ENCODE data around the gene TMC4.

The TMC4 gene

DNA sequence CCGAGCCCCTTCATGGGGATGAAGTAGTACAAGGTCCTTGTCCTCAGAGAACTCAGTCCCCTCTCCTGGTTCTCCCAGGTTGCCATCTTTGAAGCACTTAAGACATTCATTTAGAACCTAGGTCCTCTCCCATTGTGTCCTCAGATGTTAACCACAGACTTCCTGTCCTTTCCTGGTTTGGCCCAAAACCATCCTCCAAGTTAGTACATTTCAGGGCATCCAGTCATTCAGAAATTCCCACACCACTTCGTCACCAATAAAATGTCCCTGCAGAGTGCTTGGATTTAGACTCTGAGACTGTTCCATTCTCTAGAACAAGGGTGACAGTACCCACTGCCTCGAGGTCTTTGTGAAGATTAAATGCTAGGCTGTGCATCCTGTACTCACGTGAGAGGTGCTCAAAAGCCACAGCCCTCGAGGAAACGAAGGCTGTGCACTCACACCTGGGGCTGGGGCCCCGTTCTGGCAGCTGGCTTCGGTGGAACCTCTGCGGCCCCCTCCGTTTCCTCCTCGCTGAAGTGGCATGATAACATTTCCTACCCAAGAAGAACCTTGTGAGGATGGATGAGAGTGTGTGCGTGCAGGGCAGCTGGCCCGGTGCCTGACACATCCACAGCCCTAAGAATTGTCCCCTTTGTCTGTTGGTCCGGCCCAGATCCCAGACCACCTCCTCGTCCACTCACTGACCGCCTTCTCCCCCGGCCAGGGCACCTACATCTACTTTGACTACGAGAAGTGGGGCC is 18.2 kb downstream of the TMC4 start:
- DNase-seq (ENCODE audit: low spot score), result no peak

DNA sequence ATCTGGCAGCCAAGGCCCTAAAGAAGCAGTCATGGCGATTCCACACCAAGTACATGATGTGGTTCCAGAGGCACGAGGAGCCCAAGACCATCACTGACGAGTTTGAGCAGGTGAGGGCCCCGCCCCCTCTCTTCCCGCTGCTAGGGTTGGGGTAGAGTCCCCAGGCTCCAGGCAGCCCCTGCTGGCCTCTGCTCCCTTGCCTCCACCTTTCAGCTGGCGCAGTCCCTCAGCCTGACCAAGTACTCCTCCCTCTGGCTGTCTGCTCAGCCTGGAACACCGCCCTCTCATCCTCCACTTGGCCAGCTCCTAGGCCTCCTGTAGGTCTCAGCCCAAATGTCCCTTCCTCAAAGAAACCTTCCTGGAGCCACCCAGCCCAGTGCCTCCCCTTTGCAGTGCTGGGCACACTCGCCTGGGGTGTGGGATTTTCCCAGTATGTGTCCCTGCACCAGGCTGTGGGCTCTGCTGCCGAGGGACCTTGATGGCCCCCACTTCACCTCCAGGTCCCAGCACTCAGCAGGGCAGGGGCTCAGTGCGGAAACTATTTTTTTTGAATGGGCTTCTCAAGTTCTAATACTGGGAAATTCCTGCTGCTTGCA is 19.1 kb downstream of the TMC4 start:
- DNase-seq (ENCODE audit: low spot score), result no peak

DNA sequence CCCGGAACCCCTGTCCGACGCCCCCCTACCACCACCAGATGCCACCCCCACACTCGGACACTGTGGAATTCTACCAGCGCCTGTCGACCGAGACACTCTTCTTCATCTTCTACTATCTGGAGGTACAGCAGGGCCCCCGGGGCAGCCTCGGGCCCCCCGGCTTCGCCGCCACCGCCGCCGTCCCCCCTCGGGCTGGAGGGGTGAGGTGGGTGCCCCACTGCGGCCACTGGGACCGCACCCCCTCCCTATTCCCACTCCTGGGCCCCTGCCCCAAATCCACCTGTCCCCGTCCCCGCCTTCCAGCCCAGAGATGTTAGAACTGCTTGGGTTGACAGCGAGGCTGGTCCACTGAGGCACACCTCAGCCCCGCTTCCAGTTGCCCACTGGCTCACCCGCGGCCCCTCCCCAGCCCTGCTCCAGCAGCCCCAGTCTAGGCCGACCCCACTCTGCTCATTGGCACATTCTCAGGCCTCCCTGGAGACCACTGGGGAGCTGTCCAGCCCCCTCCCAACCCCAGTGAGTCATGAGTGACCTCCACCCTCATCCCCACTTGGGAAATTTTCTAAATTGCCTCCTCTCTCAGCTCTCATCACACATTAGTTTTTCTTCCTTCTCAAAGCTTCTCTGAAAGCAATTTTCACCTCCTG is 20.0 kb downstream of the TMC4 start:
- no peak for DNase-seq (ENCODE audit: low spot score)

DNA sequence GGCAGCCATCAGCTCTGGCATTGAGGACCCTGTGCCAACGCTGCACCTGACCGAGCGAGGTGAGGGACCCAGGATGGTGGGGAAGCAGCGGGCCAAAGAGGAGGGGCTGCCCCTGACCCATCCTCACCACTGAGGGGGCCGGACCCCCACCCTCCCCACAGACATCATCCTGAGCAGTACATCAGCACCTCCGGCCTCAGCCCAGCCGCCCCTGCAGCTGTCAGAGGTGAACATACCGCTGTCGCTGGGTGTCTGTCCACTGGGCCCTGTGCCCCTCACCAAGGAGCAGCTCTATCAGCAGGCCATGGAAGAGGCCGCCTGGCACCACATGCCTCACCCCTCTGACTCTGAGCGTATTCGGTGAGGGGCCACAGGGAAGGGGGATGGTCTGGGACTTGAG is 20.7 kb downstream of the TMC4 start:
- DNase-seq (ENCODE audit: low spot score), result no peak

DNA sequence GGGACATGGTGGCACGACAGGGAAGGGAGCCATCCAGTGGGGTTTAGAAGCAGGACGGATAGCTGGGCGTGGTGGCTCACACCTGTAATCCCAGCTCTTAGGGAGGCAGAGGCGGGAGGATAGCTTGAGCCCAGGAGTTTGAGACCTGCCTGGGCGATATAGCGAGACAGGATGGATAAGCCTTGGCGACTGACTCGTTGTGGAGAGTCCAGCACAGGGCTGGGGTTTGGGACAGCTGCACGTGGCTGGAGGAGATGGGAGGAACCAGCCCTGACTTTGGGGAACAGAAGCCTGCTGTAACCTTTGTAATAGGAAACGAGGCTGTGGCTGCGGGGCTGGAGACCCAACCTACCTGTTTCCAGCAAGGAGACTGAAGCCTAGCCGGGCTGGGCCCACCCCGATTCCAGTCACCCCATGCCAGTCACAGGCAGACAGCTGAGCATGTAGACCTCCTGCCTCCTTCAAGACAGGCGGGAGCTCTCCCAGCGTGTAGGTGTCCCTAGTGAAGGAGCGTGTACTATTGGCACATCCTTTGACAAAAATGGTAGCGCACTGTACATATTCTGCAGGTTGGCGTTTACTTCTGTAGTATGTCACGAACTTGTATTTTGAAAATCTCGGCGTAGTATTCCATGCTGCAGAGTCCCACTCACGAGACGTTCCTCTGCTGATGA is 21.5 kb downstream of the TMC4 start:
- no peak for DNase-seq (ENCODE audit: low spot score)

DNA sequence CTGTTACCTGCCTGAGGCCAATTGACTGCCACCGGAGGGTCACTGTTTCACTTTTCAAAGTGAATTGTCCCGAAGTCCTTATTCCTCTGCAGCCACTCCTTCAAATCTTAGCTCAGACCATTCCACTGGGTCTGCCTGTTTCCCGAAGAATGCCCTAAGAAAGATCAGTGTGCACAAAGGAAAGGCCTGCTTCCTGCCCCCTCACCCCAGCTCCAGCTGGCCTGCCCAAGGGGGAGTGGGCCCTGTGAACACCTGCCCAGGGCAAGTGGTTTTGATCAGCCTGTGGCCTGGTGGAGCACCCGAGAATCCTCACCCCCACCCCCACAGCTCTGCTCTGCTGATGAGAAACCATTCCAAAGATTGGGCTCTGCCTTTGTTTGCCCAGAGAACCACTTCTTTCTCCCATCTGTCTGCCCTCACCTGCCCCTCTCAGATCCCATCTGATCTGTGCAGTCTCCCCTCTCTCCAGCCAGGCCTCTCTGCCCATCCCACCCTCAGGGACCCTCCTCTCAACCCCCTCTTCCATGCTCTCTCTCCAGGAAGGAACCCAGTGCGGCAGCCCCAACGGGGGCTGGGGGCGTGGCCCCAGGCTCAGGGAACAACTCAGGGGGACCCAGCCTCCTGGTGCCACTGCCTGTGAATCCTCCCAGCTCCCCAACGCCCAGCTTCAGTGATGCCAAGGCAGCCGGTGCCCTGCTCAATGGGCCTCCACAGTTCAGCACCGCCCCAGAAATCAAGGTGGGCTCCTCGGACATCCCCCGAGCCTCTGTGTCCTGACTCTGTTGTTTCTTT is 23.7 kb downstream of the TMC4 start:
- DNase-seq (ENCODE audit: low spot score), result no peak

DNA sequence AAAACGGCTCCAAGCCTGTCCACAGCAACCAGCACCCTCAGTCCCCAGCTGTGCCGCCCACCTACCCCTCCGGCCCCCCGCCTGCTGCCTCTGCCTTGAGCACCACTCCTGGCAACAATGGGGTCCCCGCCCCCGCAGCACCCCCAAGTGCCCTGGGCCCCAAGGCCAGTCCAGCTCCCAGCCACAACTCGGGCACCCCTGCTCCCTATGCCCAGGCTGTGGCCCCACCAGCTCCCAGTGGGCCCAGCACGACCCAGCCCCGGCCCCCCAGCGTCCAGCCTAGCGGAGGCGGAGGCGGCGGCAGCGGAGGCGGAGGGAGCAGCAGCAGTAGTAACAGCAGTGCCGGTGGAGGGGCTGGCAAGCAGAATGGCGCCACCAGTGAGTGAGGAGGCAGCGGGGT is 24.8 kb downstream of the TMC4 start:
- no peak for DNase-seq (ENCODE audit: low spot score)

DNA sequence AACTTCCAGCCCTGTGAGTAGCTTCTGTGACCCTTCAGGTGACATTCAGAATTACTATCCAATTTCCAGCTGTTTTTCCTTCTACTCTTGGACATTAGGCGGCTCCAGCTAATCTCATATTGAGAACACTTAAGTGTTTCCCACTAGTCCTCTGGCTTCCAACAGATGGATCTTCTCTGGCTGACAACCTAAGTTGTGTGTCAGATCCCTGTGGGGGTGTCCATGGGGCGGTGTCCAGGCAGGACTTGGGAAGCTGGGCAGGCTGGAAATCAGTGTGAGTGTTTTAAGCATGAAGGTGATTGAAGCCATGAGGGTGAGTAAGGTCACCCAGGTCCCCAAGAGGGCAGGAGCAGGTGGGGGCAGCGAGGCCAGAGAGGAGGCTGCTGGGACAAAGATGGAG is 25.3 kb downstream of the TMC4 start:
- no peak for DNase-seq (ENCODE audit: low spot score)

DNA sequence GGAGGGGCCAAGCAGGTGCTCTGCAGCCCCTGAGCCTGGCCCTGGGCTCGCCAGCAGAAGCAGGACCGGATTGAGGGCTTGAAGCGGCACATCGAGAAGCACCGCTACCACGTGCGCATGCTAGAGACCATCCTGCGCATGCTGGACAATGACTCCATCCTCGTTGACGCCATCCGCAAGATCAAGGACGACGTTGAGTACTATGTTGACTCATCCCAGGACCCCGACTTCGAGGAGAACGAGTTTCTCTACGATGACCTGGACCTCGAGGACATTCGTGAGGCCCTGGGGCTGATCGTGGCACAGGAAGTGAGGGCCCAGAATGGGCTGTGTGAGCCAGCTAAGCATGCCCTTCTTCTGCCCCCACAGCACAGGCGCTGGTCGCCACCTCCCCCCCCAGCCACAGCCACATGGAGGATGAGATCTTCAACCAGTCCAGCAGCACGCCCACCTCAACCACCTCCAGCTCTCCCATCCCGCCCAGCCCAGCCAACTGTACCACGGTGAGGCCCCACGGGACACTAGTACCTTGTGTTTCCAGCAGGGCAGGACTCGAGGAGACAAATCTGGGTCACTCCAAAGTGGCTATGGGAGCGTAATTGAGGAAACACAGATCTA is 27.3 kb downstream of the TMC4 start:
- no peak for DNase-seq (ENCODE audit: low spot score)

DNA sequence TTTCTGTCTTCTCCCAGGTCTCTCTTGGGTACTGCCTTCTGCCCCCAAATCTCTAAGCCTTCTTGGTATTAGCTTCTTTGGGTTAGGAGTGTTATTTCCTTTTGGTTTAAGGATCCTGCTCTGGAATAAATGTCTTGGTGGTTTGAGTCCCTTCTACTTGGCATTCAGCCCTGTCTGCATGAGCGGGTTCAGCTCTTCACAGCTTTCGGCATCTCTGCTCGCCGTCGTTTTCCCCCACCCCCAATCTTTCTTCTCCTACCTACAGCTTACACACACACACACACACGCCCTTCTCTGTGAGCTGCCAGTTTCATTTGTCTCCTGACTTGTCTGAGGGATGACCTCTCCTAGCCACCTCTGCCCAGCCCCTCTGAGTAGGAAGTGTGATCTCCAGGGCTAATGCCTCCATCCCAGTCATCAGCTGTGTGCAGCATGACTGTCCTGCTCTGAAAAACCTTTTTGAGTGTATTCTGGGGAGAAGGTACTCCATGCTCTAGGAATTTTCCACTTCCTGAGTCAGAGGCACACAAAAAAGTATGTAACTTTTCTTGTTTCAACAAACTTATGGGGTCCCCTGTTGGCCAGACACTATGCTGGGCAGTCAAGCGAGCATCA is 30.7 kb downstream of the TMC4 start:
- DNase-seq (ENCODE audit: low spot score), result no peak

DNA sequence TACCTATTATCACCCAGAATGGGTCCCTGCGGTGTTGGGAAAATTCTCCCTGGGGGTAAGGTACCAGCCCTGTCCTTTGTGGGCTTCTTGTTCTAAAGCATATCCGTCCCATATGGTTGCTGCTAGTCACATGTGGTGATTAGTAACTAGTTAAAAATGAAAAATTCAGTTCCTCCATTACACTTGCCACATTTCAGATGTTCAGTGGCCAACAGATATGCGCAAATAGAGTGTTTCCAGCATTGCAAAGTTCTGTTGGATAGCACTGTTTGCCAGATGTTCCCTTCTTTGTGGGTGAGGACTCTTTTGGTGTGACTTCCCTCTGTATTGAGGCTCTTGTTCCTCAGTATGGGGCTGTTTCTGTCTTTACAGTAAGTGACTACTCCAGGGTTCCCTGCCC is 31.6 kb downstream of the TMC4 start:
- no peak for DNase-seq (ENCODE audit: low spot score)

DNA sequence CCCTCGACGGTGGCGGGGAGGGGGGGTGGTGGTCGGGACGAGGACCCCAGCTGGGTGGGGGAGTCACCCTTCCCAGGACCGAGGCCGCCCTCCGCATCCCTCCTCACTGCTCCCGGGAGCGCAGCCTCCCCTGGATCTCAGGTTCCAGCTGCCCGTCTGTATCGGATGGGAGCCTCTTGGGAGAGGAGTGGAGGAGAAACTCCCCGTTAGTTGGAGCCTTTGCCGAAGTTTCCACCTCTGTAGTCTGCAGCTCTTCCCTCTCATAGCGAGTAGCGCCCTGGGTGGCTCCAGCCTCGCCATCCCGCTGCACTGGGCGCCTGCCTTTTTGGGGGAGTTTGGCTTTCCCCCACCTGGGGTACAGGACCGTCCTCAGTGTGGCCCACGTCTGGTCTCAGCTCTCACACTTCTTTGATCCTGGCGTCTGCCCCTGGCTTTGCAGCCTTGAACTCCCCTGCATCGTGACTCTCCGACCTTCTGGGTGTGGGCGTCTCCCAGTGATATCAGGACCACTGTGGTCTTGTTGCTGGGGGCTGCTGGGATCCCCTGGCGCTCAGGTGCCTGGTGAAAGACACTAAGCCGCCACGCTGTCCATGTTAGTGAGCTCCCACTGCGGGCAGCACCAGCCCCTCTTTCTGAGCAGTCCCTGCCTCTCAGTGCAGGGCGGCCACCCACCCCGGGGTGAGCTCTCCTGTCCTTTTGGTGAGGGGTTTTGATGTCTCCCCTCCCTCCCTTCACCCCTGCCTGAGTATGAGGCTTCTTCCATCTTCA is 34.3 kb downstream of the TMC4 start:
- DNase-seq (ENCODE audit: low spot score), result no peak

DNA sequence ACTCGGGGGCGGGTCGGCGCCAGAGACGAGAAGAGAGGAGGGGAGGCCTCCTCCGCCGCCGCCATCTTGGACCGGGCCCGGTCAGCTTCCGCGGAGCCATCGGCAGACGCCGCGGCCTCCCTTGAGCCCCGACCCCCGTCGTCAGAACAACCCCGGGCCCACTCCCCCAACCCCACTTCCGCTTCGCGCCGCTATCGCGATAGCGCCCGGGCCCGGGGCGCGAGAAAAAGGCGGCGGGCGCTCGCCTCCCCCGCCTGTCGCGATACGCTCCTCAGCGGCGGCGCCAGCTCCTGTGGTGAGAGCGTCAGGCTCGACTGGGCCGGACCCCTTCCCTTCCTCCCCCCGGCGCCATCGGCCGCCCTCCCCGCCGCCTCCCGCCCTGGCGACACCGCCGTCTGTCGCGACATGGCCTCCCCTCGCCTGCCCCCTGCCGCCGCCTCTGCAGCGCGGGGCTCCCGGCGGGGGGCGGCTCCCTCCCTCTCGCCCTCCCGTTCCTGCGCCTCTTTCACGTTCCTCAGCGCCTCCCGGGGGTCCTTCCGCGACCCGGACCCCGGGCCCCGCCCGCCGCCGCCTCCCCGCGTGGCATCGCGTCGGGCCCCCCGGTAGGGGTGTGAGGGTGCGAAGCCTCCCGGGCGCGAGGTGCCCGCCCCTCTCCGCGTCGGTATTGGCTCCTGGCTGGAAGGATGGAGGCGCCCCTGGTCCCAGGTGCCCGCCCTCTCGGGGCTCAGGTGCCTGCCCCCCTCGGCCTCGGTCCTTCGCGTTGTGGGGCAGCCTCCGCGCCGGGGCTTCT is 35.1 kb downstream of the TMC4 start, which contains the start of gene CNOT3:
Gene CNOT3, plus strand, starts transcription at position 64 of the 790 bp plus-strand sequence. CDS start 5,217 bp downstream, outside the sequence.
- DNase-seq (ENCODE audit: low spot score), result no peak

DNA sequence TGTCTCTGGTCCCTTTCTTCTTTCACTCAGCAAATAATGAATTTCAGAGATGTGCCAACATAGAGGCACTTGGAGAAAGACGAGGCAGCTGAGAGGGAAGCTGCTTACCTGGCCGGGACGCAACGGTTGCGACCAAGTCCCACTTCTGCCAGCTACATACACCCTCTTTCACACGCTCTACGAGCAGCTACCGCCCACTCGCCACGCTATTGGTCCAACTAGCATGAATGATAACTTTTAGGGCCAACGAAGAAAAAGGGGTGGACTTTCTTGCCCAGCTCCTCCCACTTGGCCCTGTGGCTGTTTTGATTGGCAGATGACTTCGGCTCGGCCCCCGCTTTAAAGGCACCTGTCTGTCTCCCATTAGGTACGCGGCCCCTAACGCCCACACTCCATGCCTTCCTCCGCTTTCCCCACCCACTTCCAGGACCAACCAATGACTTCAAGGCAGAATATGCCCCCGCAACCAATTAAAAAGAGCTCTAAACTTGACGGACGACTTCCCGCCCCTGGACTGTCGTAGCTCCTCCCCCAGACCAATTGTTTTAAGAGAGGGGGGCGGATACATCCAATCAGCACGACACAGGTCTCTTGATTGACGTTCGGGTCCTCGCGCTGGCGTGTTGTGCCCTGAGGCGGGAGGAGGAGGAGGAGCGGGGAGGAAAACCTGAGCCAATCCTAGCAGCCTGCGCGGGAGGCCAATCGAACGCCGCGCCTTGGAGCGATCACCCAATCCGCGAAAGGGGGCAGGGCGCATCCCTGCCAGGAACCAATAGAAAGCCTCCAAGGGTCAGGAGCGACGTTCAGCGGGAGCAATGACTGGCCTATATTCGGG is 35.9 kb downstream of the TMC4 start:
- DNase-seq (ENCODE audit: low spot score), result peak; percentile 100

DNA sequence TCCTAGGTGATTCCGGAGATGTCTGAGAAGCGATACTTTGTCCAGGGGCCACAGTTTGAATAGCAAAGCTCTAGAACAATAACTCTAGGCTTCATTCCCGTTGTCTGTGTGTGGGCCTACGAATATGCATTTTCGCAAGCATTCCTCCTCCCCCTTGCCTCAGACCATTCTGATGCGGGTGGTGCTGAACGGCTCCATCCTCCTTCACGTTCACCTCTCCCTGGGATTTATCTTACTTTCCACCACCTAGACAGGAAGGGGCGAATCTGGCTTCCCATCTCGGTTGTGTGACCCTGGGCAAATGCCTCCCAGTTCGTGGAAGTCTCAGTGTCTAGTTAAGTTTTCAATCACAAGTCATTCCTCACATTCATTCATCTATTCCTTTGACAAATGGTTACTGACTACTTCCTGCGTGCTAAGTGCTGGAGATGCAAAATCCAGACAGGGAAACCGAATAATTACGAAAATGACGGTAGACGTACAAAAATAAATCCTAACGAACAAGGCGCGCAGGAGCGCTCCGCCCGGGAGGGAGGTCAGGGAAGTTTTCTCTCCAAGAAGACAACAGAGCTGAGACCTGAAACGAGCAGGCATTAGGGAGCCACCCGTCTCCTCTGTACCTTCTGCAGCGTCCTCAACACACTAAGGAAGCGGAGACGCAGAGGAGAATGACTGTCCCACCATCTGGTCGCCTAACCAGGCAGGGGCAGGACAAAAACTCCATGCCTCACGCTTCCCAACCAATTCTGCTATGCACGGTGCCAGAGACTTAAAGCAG is 36.7 kb downstream of the TMC4 start:
- no peak for DNase-seq (ENCODE audit: low spot score)

DNA sequence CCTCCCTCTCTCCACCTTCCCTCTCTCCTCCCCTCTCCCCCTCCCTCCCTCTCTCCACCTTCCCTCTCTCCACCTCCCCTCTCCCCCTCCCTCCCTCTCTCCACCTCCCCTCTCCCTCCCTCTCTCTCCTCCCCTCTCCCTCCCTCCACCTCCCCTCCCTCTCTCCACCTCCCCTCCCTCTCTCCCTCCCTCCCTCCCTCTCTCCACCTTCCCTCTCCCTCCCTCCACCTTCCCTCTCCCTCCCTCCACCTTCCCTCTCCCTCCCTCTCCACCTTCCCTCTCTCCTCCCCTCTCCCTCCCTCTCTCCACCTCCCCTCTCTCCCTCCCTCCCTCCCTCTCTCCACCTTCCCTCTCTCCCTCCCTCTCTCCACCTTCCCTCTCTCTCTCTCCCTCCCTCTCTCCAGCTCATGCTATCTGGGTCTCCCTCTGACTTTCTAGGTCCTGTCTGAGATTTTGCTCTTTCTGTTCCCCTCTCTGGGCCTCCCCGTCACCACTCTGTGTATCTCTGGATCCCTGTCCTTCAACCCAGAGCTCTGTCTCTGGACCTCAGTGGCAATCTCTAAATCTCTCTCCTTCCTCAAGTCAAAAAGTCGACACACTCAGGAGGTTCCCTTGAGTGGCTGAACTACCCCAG is 38.9 kb downstream of the TMC4 start:
- no peak for DNase-seq (ENCODE audit: low spot score)

DNA sequence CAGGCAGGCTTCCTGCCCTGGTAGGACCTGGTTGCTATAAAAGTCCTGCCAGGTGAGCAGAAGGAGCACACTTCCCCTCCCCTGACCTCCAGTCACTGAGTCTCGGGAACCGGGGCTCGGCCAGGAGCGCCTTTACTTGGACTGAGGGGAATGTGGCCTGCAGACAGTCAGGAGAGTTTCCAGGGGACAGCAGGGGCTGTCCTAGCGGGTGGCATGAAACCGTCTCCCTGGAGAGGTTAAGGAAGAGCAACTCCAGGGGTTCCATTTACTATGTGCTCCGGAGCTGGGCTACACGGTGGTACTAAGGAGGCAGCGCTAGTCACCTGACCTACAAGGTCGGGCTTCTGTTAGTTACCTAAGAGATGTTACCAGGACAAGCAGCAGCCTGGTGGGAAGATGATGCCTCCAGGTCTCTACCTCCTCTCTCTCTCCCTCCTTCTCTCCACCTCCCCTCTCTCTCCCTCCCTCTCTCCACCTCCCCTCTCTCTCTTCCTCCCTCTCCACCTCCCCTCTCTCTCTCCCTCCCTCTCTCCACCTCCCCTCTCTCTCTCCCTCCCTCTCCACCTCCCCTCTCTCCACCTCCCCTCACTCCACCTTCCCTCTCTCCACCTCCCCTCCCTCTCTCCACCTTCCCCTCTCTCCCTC is 39.5 kb downstream of the TMC4 start:
- peak; percentile 38 for DNase-seq (ENCODE audit: low spot score)

Data from Ammon's horn (tissue), 1 donor.